Activated CD8-positive, alpha-beta memory T cell treated with anti-CD3 and anti-CD28 coated beads for 48 hours (primary cell): Measurements from ENCODE around the gene RXRG.
A peak's percentile ranks its signal among the peaks of the same experiment; 100 is the strongest.

Source experiments
- DNase-seq, 3 experiments: peaks; one replicate each; pipeline ENCODE4 v3.0.0-alpha.2; 2020; ENCODE audit warnings: low read depth in 2 of 3, low spot score in 2 of 3

Gene RXRG

GRCh38 chr1:165371588-165372225 lies 73.2 kb downstream of the RXRG start:
- no peak for DNase-seq

GRCh38 chr1:165369255-165369848 lies 75.6 kb downstream of the RXRG start:
- no peak for DNase-seq

GRCh38 chr1:165367375-165367993 lies 77.4 kb downstream of the RXRG start:
- DNase-seq: peak; percentile 24 to 79 (median 69)

GRCh38 chr1:165365341-165365740 lies 79.6 kb downstream of the RXRG start:
- DNase-seq: no peak

- DNase-seq: no peak
These were observed 80.3 kb downstream of the RXRG start for GRCh38 chr1:165364568-165365133.

GRCh38 chr1:165356876-165357275 lies 88.0 kb downstream of the RXRG start:
- no peak for DNase-seq

GRCh38 chr1:165355977-165356811 lies 88.7 kb downstream of the RXRG start, which contains the start of gene LMX1A:
TSS of gene LMX1A (minus strand) at chr1:165356715. CDS start at chr1:165355559, 1,156 bp downstream.
- no peak for DNase-seq

GRCh38 chr1:165355139-165355976 lies 89.6 kb downstream of the RXRG start:
- no peak for DNase-seq

- DNase-seq: no peak
These were observed 90.2 kb downstream of the RXRG start for GRCh38 chr1:165354739-165355138.

GRCh38 chr1:165353731-165354671 lies 90.9 kb downstream of the RXRG start:
- DNase-seq: no peak

GRCh38 chr1:165352442-165353293 lies 92.3 kb downstream of the RXRG start:
- DNase-seq: no peak

GRCh38 chr1:165351863-165352441 lies 93.0 kb downstream of the RXRG start:
- no peak for DNase-seq
